A673 (cell line): ENCODE measurements around the gene SKIC3. TPM values are rescaled to one million over a fixed set of nuclear protein-coding genes. Genes with fewer than 3 reads are reported as not detected.

Experiments used
- BruUV-seq: library from RNA; stranded (reverse); fragments of 400-500 nt; replicated peaks from 2 replicates; lab custom pipeline; 2021; lab: Mats Ljungman, UMichigan
- CTCF ChIA-PET: fragments of 300-600 bp; sonication (Branson Sonifier 250); formaldehyde crosslinking; loops from one replicate; lab custom pipeline; 2022; ENCODE audit warnings: antibody characterized with exemption; lab: Charles Lee
- POLR2A ChIA-PET: fragments of 300-600 bp; sonication (Branson Sonifier 250); formaldehyde crosslinking; loops from one replicate; lab custom pipeline; 2022; ENCODE audit warnings: antibody characterized with exemption; ENCODE audit not compliant: low non-redundant PET; lab: Charles Lee
- DNase-seq: peaks from one replicate; pipeline ENCODE4 v3.0.0-alpha.2; 2015; ENCODE audit warnings: low spot score
- H3K27ac ChIP-seq: fragments of 200-600 bp; sonication (generic); 2 replicates; pipeline ENCODE4 v1.5.1; 2016; ENCODE audit warnings: mixed run types, low read depth, mild to moderate bottlenecking, mixed read lengths, antibody characterized with exemption, low read length; ENCODE audit not compliant: poor library complexity, severe bottlenecking
- H3K27me3 ChIP-seq: fragments of 200-600 bp; sonication (generic); replicated peaks from 2 replicates; pipeline ENCODE4 v1.6.1; 2017; ENCODE audit warnings: mixed run types, low read depth, mild to moderate bottlenecking, mixed read lengths, antibody characterized with exemption, low read length; ENCODE audit not compliant: insufficient read depth, poor library complexity
- H3K36me3 ChIP-seq: fragments of 200-600 bp; sonication (generic); 2 replicates; pipeline ENCODE4 v1.6.1; 2016; ENCODE audit warnings: mixed run types, mild to moderate bottlenecking, mixed read lengths, antibody characterized with exemption, low read length; ENCODE audit not compliant: insufficient read depth, poor library complexity, severe bottlenecking
- H3K4me1 ChIP-seq: fragments of 200-600 bp; sonication (generic); 2 replicates; pipeline ENCODE4 v1.6.1; 2017; ENCODE audit warnings: mixed run types, mild to moderate bottlenecking, mixed read lengths, antibody characterized with exemption, low read length; ENCODE audit not compliant: insufficient read depth, poor library complexity, severe bottlenecking
- H3K4me3 ChIP-seq: fragments of 200-600 bp; sonication (generic); 2 replicates; pipeline ENCODE4 v1.5.1; 2016; ENCODE audit warnings: low read depth, mixed run types, mild to moderate bottlenecking, mixed read lengths, low read length; ENCODE audit not compliant: poor library complexity, severe bottlenecking
- H3K9me3 ChIP-seq: fragments of 200-600 bp; sonication (generic); 2 replicates; pipeline ENCODE4 v1.6.1; 2016; ENCODE audit warnings: mixed run types, low read depth, mild to moderate bottlenecking, mixed read lengths, antibody characterized with exemption, low read length; ENCODE audit not compliant: poor library complexity, severe bottlenecking
- CTCF ChIP-seq: fragments of 300-800, 200-600 bp; sonication (generic); conservative IDR thresholded peaks from 2 replicates; pipeline ENCODE4 v1.5.1; 2017; ENCODE audit warnings: low read depth, mild to moderate bottlenecking, antibody characterized with exemption, low read length, moderate library complexity, mixed read lengths
- EZH2 ChIP-seq: fragments of 200-600 bp; sonication (generic); IDR thresholded peaks from 2 replicates; pipeline ENCODE4 v1.6.1; 2017; ENCODE audit warnings: borderline replicate concordance, low read depth, mild to moderate bottlenecking, mixed read lengths, antibody characterized with exemption, low read length; ENCODE audit not compliant: poor library complexity, severe bottlenecking
- intact Hi-C: fragments of 100-400 bp; cut with micrococcal nuclease; formaldehyde crosslinking; loops from one replicate; pipeline ENCODE4 v1.10.0; 2022; ENCODE audit not compliant: unreplicated experiment
- total RNA-seq: library from RNA; stranded (reverse); gene quantifications from 2 replicates; pipeline ENCODE4 v1.2.3, GENCODE V29; 2021

SKIC3 gene
- total RNA-seq, 1 experiment from 2014 or later: 91.0 TPM

- DNase-seq: no peak
- BruUV-seq: no TSS peak
- ChIA-PET POLR2A (no interaction called here), CTCF (no interaction called here)
- peaks cover 3% of the 10 kb centered on the region for H3K4me1 ChIP-seq
- TF ChIP-seq CTCF: no peak
- TF ChIP-seq EZH2: no peak
- intact Hi-C loops: no loop called here
- no peak overlapping the region for H3K4me3 ChIP-seq
- H3K27ac ChIP-seq: no peak overlapping the region
- peaks cover 30% of the 10 kb centered on the region for H3K36me3 ChIP-seq
- H3K27me3 ChIP-seq: no peaks in the 10 kb centered on the region
- no peaks in the 10 kb centered on the region for H3K9me3 ChIP-seq
These were observed 43.2 kb downstream of the SKIC3 start for GRCh38 chr5:95511606-95512005.

GRCh38 chr5:95508550-95508949, 46.2 kb downstream of the SKIC3 start:
- POLR2A ChIA-PET: no interaction called here
- H3K36me3 ChIP-seq: peaks cover 31% of the 10 kb centered on the region
- no peak for TF ChIP-seq CTCF
- no peak for TF ChIP-seq EZH2
- H3K4me3 ChIP-seq: no peak overlapping the region
- CTCF ChIA-PET: no interaction called here
- peaks cover 3% of the 10 kb centered on the region for H3K4me1 ChIP-seq
- no peaks in the 10 kb centered on the region for H3K9me3 ChIP-seq
- H3K27ac ChIP-seq: no peak overlapping the region
- H3K27me3 ChIP-seq: no peaks in the 10 kb centered on the region
- BruUV-seq: no TSS peak
- DNase-seq: no peak
- intact Hi-C loops: no loop called here

Other genes with a start within 250 kb of the SKIC3 start
- gene FAM81B, start 163.6 kb downstream of the SKIC3 start, total RNA-seq: not detected in 2 replicates
- gene ARSK, start 124 bp upstream of the SKIC3 start, total RNA-seq: 5.6 and 6.0 TPM in 2 replicates
- gene GPR150, start 65.1 kb upstream of the SKIC3 start, total RNA-seq: 0.13 and 0.15 TPM in 2 replicates
- gene RFESD, start 91.8 kb upstream of the SKIC3 start, total RNA-seq: 2.4 and 3.5 TPM in 2 replicates
- gene SPATA9, start 128.0 kb upstream of the SKIC3 start, total RNA-seq: not detected in 2 replicates
- 29.6 and 40.5 TPM in 2 replicates for gene RHOBTB3, start 176.4 kb upstream of the SKIC3 start, total RNA-seq